H9 (cell line): ENCODE results near the gene GIGYF1. TPM values are rescaled to one million over a fixed set of nuclear protein-coding genes. Genes with fewer than 3 reads are reported as not detected.

ENCODE experiments used
- DNase-seq: peaks from one replicate; pipeline ENCODE4 v3.0.0-alpha.2; 2017
- H2AFZ ChIP-seq: one replicate; pipeline ENCODE4 v1.6.1; 2013; ENCODE audit warnings: mild to moderate bottlenecking, low read length, control low read depth, moderate library complexity
- H2AK5ac ChIP-seq: 2 replicates; pipeline ENCODE4 v1.6.1; 2013; ENCODE audit warnings: low read length, control low read depth, mixed read lengths; ENCODE audit not compliant: insufficient read length
- H2BK120ac ChIP-seq: one replicate; pipeline ENCODE4 v1.6.1; 2013; ENCODE audit warnings: low read depth, mild to moderate bottlenecking, low read length, control low read depth, inconsistent platforms; ENCODE audit not compliant: poor library complexity, severe bottlenecking
- H2BK12ac ChIP-seq: 2 replicates; pipeline ENCODE4 v1.6.1; 2013; ENCODE audit warnings: low read length, control low read depth, mixed read lengths, low read depth; ENCODE audit not compliant: insufficient read length
- H2BK15ac ChIP-seq: 2 replicates; pipeline ENCODE4 v1.6.1; 2013; ENCODE audit warnings: low read depth, low read length, control low read depth
- H2BK20ac ChIP-seq: one replicate; pipeline ENCODE4 v1.6.1; 2013; ENCODE audit warnings: low read depth, mild to moderate bottlenecking, low read length, control low read depth, inconsistent platforms; ENCODE audit not compliant: poor library complexity, severe bottlenecking
- H2BK5ac ChIP-seq: 2 replicates; pipeline ENCODE4 v1.6.1; 2013; ENCODE audit warnings: low read length, control low read depth, mixed read lengths; ENCODE audit not compliant: insufficient read length
- H3K14ac ChIP-seq: 2 replicates; pipeline ENCODE4 v1.6.1; 2013; ENCODE audit warnings: low read length, control low read depth; ENCODE audit not compliant: insufficient read depth
- H3K18ac ChIP-seq: 2 replicates; pipeline ENCODE4 v1.6.1; 2013; ENCODE audit warnings: low read depth, mild to moderate bottlenecking, mixed read lengths, low read length, control low read depth; ENCODE audit not compliant: insufficient read length
- H3K23ac ChIP-seq: 2 replicates; pipeline ENCODE4 v1.6.1; 2013; ENCODE audit warnings: low read length, control low read depth, mixed read lengths, low read depth; ENCODE audit not compliant: insufficient read length
- H3K23me2 ChIP-seq: 2 replicates; pipeline ENCODE4 v1.6.1; 2013; ENCODE audit warnings: low read depth, mild to moderate bottlenecking, mixed read lengths, low read length, control low read depth; ENCODE audit not compliant: insufficient read length, poor library complexity, severe bottlenecking
- H3K27ac ChIP-seq: 2 replicates; pipeline ENCODE4 v1.5.1; 2013; ENCODE audit warnings: low read length, control low read depth, mixed read lengths, low read depth; ENCODE audit not compliant: insufficient read length
- H3K27me3 ChIP-seq: 2 replicates; pipeline ENCODE4 v1.6.1; 2013; ENCODE audit warnings: low read length, control low read depth, inconsistent platforms; ENCODE audit not compliant: insufficient read depth
- H3K4ac ChIP-seq: 2 replicates; pipeline ENCODE4 v1.6.1; 2013; ENCODE audit warnings: low read depth, mild to moderate bottlenecking, control low read depth, inconsistent platforms, low read length, moderate library complexity
- H3K4me1 ChIP-seq: 2 replicates; pipeline ENCODE4 v1.6.1; 2013; ENCODE audit warnings: low read length, control low read depth, inconsistent platforms; ENCODE audit not compliant: insufficient read depth
- H3K4me2 ChIP-seq: 2 replicates; pipeline ENCODE4 v1.6.1; 2013; ENCODE audit warnings: low read length, control low read depth, mixed read lengths; ENCODE audit not compliant: insufficient read length, insufficient read depth
- H3K56ac ChIP-seq: 2 replicates; pipeline ENCODE4 v1.6.1; 2013; ENCODE audit warnings: low read depth, mild to moderate bottlenecking, mixed read lengths, low read length, control low read depth; ENCODE audit not compliant: insufficient read length
- H3K79me1 ChIP-seq: 2 replicates; pipeline ENCODE4 v1.6.1; 2013; ENCODE audit warnings: low read depth, mild to moderate bottlenecking, moderate library complexity, low read length, control low read depth, inconsistent platforms; ENCODE audit not compliant: insufficient read depth, poor library complexity, severe bottlenecking
- H3K79me2 ChIP-seq: 2 replicates; pipeline ENCODE4 v1.6.1; 2013; ENCODE audit warnings: low read length, control low read depth, inconsistent platforms; ENCODE audit not compliant: insufficient read depth
- H3K9ac ChIP-seq: 2 replicates; pipeline ENCODE4 v1.6.1; 2013; ENCODE audit warnings: low read length, control low read depth, mixed read lengths; ENCODE audit not compliant: insufficient read length; ENCODE audit errors: extremely low read depth
- H3K9me3 ChIP-seq: one replicate; pipeline ENCODE4 v1.6.1; 2013; ENCODE audit warnings: low read depth, low read length, inconsistent platforms; ENCODE audit not compliant: control insufficient read depth
- H3T11ph ChIP-seq: one replicate; pipeline ENCODE4 v1.6.1; 2013; ENCODE audit warnings: mild to moderate bottlenecking, low read length, control low read depth, inconsistent platforms
- H4K20me1 ChIP-seq: one replicate; pipeline ENCODE4 v1.6.1; 2013; ENCODE audit not compliant: control insufficient read depth, insufficient read length, insufficient read depth
- H4K5ac ChIP-seq: 2 replicates; pipeline ENCODE4 v1.6.1; 2013; ENCODE audit warnings: low read depth, mild to moderate bottlenecking, mixed read lengths, low read length, control low read depth; ENCODE audit not compliant: insufficient read length
- H4K8ac ChIP-seq: replicated peaks from 2 replicates; pipeline ENCODE4 v1.6.1; 2013; ENCODE audit warnings: low read length, control low read depth, mixed read lengths, low read depth; ENCODE audit not compliant: insufficient read length
- H4K91ac ChIP-seq: 2 replicates; pipeline ENCODE4 v1.6.1; 2013; ENCODE audit warnings: low read depth, mild to moderate bottlenecking, moderate library complexity, mixed read lengths, low read length, control low read depth; ENCODE audit not compliant: insufficient read length
- H3K27ac Mint-ChIP-seq, 3 experiments: 2 replicates in 2 of 3; 3 replicates in 1 of 3; pipeline ENCODE4 v1.8.0; 2020 to 2021; ENCODE audit warnings: mixed read lengths in 3 of 3, mild to moderate bottlenecking in 1 of 3, moderate library complexity in 1 of 3
- H3K27me3 Mint-ChIP-seq: 2 replicates; pipeline ENCODE4 v1.8.0; 2021; ENCODE audit warnings: low read depth, mild to moderate bottlenecking, moderate library complexity, mixed read lengths
- H3K36me3 Mint-ChIP-seq, 3 experiments: 2 replicates in 2 of 3; 3 replicates in 1 of 3; pipeline ENCODE4 v1.8.0; 2020 to 2021; ENCODE audit warnings: low read depth in 3 of 3, mixed read lengths in 3 of 3; ENCODE audit not compliant: insufficient read depth in 1 of 3
- H3K4me1 Mint-ChIP-seq, 2 experiments: 2 replicates each; pipeline ENCODE4 v1.8.0; 2020; ENCODE audit warnings: mixed read lengths in 2 of 2
- H3K4me3 Mint-ChIP-seq, 2 experiments: 2 replicates in 1 of 2; 3 replicates in 1 of 2; pipeline ENCODE4 v1.8.0; 2020 to 2021; ENCODE audit warnings: mild to moderate bottlenecking in 2 of 2, mixed read lengths in 2 of 2, moderate library complexity in 1 of 2
- H3K9me3 Mint-ChIP-seq, 2 experiments: 2 replicates in 1 of 2; 3 replicates in 1 of 2; pipeline ENCODE4 v1.8.0; 2020; ENCODE audit warnings: mild to moderate bottlenecking in 2 of 2, mixed read lengths in 2 of 2, moderate library complexity in 1 of 2
- WGBS: extraction: QIAGEN DNeasy Blood & Tissue Kit; methylation state at CpG from one replicate; pipeline ENCODE4 v1.1.7; 2013; ENCODE audit warnings: missing lambda C conversion rate, low lambda C conversion rate, mixed read lengths; ENCODE audit not compliant: insufficient read length; ENCODE audit errors: extremely low coverage; 5-methylcytosine and 5-hydroxymethylcytosine counted together
- total RNA-seq: library from RNA; stranded (reverse); gene quantifications from 2 replicates; pipeline ENCODE4 v1.2.1, GENCODE V29; 2021
- TF ChIP-seq, protein P1 (sequence below): fragments of 200-600 bp; sonication (generic); conservative IDR thresholded peaks from 3 replicates; pipeline ENCODE4 v1.8.0; 2021; ENCODE audit warnings: antibody characterized with exemption, mild to moderate bottlenecking

The GIGYF1 gene
- total RNA-seq, 1 experiment from 2014 or later, result 104 TPM

DNA sequence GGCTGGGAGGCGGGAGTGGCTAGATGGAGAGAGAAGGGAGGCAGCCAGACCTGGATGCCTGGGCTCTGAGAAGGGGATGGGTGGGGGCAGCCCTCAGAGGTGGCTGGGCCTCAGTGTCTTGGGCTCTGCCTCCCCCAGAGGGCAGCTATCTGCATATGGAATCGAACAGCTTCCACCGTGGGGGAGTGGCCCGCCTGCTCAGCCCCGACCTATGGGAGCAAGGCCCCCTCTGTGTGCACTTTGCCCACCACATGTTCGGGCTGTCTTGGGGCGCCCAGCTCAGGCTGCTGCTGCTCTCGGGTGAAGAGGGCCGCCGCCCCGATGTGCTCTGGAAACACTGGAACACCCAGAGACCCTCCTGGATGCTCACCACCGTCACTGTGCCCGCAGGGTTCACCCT lies 42.6 kb upstream of the GIGYF1 start:
- WGBS, result no CpG with 5 or more reads among the region's 13 CpGs
- H3K23me2 ChIP-seq, result no peaks in the 10 kb centered on the region
- no peak overlapping the region for H3K27ac ChIP-seq

More for the DNA sequence above, 42.6 kb upstream of the GIGYF1 start:
- H2BK20ac ChIP-seq, result no peak overlapping the region
- no peak overlapping the region for H3K9ac ChIP-seq
- no peak overlapping the region for H3K4me3 Mint-ChIP-seq
- H4K5ac ChIP-seq, result no peak overlapping the region
- no peak overlapping the region for H3K23ac ChIP-seq
- DNase-seq, result no peak
- H2AK5ac ChIP-seq, result no peak overlapping the region
- TF ChIP-seq, protein P1, sequence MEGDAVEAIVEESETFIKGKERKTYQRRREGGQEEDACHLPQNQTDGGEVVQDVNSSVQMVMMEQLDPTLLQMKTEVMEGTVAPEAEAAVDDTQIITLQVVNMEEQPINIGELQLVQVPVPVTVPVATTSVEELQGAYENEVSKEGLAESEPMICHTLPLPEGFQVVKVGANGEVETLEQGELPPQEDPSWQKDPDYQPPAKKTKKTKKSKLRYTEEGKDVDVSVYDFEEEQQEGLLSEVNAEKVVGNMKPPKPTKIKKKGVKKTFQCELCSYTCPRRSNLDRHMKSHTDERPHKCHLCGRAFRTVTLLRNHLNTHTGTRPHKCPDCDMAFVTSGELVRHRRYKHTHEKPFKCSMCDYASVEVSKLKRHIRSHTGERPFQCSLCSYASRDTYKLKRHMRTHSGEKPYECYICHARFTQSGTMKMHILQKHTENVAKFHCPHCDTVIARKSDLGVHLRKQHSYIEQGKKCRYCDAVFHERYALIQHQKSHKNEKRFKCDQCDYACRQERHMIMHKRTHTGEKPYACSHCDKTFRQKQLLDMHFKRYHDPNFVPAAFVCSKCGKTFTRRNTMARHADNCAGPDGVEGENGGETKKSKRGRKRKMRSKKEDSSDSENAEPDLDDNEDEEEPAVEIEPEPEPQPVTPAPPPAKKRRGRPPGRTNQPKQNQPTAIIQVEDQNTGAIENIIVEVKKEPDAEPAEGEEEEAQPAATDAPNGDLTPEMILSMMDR, result no peak
- no peak overlapping the region for H2BK15ac ChIP-seq
- H3K9me3 ChIP-seq, result no peaks in the 10 kb centered on the region
- H4K8ac ChIP-seq, result no peak overlapping the region
- no peak overlapping the region for H2BK120ac ChIP-seq
- no peak overlapping the region for H2BK5ac ChIP-seq
- H3K79me2 ChIP-seq, result no peaks in the 10 kb centered on the region
- no peak overlapping the region; the same call in 1 of the 2 replicates for H3K14ac ChIP-seq
- H3K79me1 ChIP-seq, result no peaks in the 10 kb centered on the region
- H3K4me1 Mint-ChIP-seq, result no peaks in the 10 kb centered on the region
- H3T11ph ChIP-seq, result no peak overlapping the region
- peaks cover 7% of the 10 kb centered on the region for H3K27me3 Mint-ChIP-seq
- H3K56ac ChIP-seq, result no peak overlapping the region
- no peak overlapping the region for H2AFZ ChIP-seq
- H3K18ac ChIP-seq, result no peak overlapping the region
- no peak overlapping the region for H3K4me2 ChIP-seq
- H2BK12ac ChIP-seq, result no peak overlapping the region
- H3K27ac Mint-ChIP-seq, result no peak overlapping the region
- H4K91ac ChIP-seq, result no peak overlapping the region
- no peaks in the 10 kb centered on the region for H3K4me1 ChIP-seq
- no peaks in the 10 kb centered on the region; a peak in 1 of 7 replicates for H3K36me3 Mint-ChIP-seq
- H3K9me3 Mint-ChIP-seq, result peaks cover 4% of the 10 kb centered on the region in 2 experiments
- H3K27me3 ChIP-seq, result no peaks in the 10 kb centered on the region
- no peak overlapping the region for H3K4ac ChIP-seq
- H4K20me1 ChIP-seq, result no peaks in the 10 kb centered on the region
